ENCODE results near the gene TIMM17A.

GRCh38 chr1:201945157-201945556, 10.1 kb upstream of the TIMM17A start:
- TF ChIP-seq CTCF (IDR thresholded peaks at IDR 0.05 in 8 of 11, conservative IDR thresholded peaks at IDR 0.05 in 3 of 11) (peak in 2 of 11 experiments; percentile 24), POLR2AphosphoS5 (IDR thresholded peaks at IDR 0.05) (no peak)

Measured in spleen (tissue), 7 donors.